Measurements from ENCODE around the gene HOXC5.

Gene HOXC5

GRCh38 chr12:54049108-54049507, 16.3 kb downstream of the HOXC5 start:
- no peak for DNase-seq

GRCh38 chr12:54050482-54050810, 17.6 kb downstream of the HOXC5 start:
- no peak for DNase-seq

- no peak for DNase-seq
These were observed 18.4 kb downstream of the HOXC5 start for GRCh38 chr12:54051026-54051842.

GRCh38 chr12:54051874-54052437, 19.1 kb downstream of the HOXC5 start:
- DNase-seq = no peak

GRCh38 chr12:54052438-54053002, 19.7 kb downstream of the HOXC5 start:
- DNase-seq = no peak

DNA sequence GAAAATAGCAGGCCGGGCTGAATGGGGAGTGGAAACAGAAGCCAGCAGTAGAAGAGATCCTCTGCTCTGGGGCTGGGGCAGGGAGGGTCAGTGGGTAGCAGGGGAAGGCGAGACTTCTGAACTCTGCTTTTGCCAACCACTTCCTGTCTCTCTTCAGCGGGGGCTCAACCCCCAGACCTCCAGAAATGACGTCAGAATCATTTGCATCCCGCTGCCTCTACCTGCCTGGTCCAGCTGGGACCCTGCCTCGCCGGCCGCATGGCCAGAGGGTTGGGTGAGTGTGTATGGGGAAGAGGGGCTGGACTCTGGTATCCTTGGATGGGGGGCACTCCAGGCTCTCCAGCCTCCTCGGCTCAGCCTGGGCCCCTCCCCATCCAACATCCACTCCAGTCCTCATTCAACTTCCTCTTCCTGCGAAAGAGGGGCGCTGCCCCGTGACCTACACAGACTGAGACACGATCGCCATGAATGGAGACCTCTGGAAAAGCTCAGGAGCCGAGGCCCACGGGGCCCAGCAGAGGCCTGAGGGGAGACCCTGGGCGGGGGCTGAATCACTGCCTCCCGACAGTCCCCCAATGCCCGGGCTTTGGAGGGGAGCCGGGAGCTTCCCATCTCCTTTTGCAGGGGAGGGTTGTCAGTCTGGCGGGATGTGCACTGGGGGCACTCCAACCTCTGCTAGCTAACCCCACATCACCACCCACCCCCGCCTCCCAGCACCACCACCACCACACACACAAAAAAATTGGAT, 20.3 kb downstream of the HOXC5 start:
- no peak for DNase-seq

DNA sequence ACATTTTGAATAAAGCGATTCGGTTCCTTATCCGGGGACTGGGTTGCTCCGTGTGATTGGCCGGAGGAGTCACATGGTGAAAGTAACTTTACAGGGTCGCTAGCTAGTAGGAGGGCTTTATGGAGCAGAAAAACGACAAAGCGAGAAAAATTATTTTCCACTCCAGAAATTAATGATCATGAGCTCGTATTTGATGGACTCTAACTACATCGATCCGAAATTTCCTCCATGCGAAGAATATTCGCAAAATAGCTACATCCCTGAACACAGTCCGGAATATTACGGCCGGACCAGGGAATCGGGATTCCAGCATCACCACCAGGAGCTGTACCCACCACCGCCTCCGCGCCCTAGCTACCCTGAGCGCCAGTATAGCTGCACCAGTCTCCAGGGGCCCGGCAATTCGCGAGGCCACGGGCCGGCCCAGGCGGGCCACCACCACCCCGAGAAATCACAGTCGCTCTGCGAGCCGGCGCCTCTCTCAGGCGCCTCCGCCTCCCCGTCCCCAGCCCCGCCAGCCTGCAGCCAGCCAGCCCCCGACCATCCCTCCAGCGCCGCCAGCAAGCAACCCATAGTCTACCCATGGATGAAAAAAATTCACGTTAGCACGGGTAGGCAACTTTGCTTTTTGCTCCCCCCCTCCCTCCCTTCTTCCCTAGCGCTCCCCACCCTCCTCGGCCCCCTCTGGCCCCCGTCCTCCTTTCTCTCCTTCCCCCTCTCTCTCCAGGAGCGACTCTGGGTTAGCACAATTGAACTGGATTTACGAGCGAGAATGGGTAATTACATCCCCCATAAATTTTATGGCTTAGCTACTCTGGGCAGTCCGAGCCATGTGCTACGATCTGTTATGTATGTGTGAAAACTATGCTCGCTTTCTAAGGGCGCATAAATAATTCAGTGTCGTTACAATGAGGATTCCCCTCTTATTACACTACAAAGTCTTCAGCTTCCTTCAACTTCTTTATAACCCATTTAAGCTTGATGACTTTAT, 21.2 kb downstream of the HOXC5 start, which contains the start of gene HOXC4:
TSS of gene HOXC4 (plus strand) at position 85 of the 991 bp plus-strand sequence. CDS start at position 173, 88 bp downstream.
- DNase-seq = no peak

DNA sequence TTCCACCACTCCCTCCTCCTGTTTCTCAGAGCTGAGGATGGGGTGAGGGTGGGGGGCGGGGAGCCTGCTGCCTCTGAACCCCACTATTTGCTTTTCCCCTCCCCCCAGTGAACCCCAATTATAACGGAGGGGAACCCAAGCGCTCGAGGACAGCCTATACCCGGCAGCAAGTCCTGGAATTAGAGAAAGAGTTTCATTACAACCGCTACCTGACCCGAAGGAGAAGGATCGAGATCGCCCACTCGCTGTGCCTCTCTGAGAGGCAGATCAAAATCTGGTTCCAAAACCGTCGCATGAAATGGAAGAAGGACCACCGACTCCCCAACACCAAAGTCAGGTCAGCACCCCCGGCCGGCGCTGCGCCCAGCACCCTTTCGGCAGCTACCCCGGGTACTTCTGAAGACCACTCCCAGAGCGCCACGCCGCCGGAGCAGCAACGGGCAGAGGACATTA, 21.9 kb downstream of the HOXC5 start:
- no peak for DNase-seq

DNA sequence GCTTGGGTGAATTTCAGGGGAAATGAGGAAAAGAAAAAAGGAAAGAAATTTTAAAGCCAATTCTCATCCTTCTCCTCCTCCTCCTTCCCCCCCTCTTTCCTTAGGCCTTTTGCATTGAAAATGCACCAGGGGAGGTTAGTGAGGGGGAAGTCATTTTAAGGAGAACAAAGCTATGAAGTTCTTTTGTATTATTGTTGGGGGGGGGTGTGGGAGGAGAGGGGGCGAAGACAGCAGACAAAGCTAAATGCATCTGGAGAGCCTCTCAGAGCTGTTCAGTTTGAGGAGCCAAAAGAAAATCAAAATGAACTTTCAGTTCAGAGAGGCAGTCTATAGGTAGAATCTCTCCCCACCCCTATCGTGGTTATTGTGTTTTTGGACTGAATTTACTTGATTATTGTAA, 22.7 kb downstream of the HOXC5 start:
- DNase-seq = no peak

DNA sequence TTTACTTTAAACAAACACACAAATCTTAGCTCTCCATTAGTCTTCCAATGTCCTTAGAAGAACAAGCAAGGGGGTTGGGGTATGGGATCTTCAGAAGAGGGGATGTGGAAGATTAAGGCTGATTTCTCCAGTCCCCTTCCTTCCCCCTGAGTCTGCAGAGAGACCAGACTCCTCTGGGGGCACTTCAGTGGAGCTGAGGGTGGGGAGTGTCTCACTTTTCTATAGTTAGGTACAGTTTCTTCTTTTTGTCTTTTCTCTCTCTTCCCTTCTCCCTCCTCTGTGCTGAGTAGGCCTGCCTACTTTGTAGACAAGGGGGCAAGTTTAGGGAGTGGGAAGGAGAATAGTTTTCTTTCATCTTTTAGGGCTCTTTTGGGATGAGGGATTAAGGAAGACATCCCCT, 23.3 kb downstream of the HOXC5 start:
- DNase-seq = no peak

- DNase-seq = no peak
These were observed 25.4 kb downstream of the HOXC5 start for GRCh38 chr12:54058128-54058768.

DNA sequence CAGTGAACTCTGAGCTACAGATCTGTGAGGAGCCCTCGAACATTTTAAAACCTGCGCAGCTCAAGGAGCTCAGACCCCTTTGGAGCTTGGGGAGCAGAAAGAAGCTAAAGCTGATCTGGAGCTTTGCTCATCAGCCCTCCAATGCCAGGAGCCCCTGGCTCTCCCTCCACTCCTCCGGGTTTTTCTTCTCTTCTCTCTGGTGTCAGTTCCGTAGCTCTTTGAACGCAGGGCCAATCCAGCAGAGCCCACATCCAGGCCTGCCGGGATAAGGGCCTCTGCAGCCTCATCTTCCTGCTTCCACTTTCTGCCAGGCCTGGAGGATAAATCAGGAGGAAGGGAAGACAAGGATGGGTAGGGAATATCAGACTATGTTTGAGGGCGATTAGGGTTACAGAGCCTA, 26.8 kb downstream of the HOXC5 start:
- no peak for DNase-seq

GRCh38 chr12:54060174-54060974, 27.5 kb downstream of the HOXC5 start:
- no peak for DNase-seq

GRCh38 chr12:54060975-54061778, 28.3 kb downstream of the HOXC5 start:
- no peak for DNase-seq

DNA sequence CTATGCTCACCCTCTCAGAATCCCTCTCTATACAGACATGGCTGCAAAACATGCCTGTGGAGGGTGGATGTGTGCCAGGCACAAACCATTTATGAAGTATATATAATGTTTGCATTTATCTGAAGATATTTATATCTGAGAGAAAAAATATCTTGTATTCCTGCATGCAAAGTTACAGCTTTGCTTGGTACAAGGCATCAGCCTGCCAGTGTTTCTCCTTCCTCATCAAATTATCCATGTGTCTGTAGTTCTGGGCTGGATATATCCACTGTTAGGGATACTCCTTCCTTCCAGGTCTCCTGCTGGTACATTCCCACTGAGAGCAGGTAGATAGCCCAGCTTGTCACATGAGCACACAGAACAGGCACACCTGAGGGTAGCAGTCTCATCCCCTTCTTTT, 32.8 kb downstream of the HOXC5 start:
- DNase-seq = no peak

GRCh38 chr12:54066408-54066807, 33.6 kb downstream of the HOXC5 start:
- no peak for DNase-seq

GRCh38 chr12:54068418-54069070, 35.7 kb downstream of the HOXC5 start:
- DNase-seq = no peak

DNA sequence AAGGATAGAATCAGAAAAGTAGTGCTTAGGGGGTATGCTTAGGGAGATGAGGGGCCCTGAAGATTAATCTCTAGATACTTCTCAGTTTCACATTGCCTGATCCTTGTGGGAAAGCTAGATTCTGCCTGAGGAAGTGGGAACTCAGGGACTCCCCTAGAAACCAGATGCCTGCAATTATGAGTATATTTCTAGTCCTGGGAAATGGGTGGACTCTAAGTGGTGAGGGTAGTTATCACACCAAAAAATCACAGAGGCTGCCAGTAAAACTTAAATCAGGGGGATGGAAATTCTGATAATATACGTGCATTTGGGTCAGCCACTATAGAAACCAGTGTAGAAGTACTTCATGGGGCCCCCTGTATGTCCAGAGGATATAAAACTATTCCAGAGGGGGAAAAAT, 39.1 kb downstream of the HOXC5 start:
- DNase-seq = no peak

- no peak for DNase-seq
These were observed 41.5 kb downstream of the HOXC5 start for GRCh38 chr12:54074308-54074707.

Data from activated CD4-positive, CD25-positive, alpha-beta regulatory T cell (primary cell).